HepG2 (cell line): ENCODE data around the gene TF. TPM values are rescaled to one million over a fixed set of nuclear protein-coding genes. Genes with fewer than 3 reads are reported as not detected.

ENCODE experiments used
- ATAC-seq: fragments of 200-7000 bp; cut with Tn5 transposase; 3 replicates; pipeline ENCODE4 v1.9.1; 2020; ENCODE audit warnings: mild to moderate bottlenecking, moderate library complexity
- BruUV-seq: library from RNA; stranded (reverse); fragments of 400-500 nt; replicated peaks from 2 replicates; lab custom pipeline; 2021; lab: Mats Ljungman, UMichigan
- CTCF ChIA-PET: fragments of 300-600 bp; formaldehyde crosslinking; extraction: SDS; loops from one replicate; lab custom pipeline; 2021; ENCODE audit warnings: low total read pairs, inconsistent platforms, low intra/inter-chr PET ratio; lab: Yijun Ruan, JAX
- POLR2A ChIA-PET: fragments of 350-600 bp; sonication (Branson Sonifier 250); formaldehyde crosslinking; loops from one replicate; lab custom pipeline; 2020; ENCODE audit warnings: antibody characterized with exemption, inconsistent platforms; lab: Yijun Ruan, JAX
- DNase-seq: peaks from one replicate; pipeline ENCODE4 v3.0.0-alpha.2; 2015; ENCODE audit warnings: low spot score
- FAIRE-seq: peaks from 3 replicates; lab custom pipeline; 2011; peaks lifted over from hg19 to GRCh38; lab: Jason Lieb, UNC
- H2AFZ ChIP-seq: one replicate; pipeline ENCODE4 v1.6.1; 2011; ENCODE audit warnings: low read length, inconsistent platforms
- H3K27ac ChIP-seq: fragments of 300-600 bp; 3 replicates; pipeline ENCODE4 v1.8.0; 2011; ENCODE audit warnings: mixed run types, mild to moderate bottlenecking, mixed read lengths, low read length, inconsistent platforms; ENCODE audit not compliant: insufficient read depth; ENCODE audit errors: extremely low read length
- H3K27me3 ChIP-seq, 2 experiments: fragments of 200-600 bp in 1 of 2; 2 replicates in 1 of 2; 3 replicates in 1 of 2; pipeline versions ENCODE4 v1.6.0 to v1.8.0; 2011; ENCODE audit warnings: low read length in 2 of 2, mild to moderate bottlenecking in 2 of 2, moderate library complexity in 2 of 2, inconsistent platforms in 1 of 2; ENCODE audit not compliant: insufficient read depth in 2 of 2, control insufficient read depth in 1 of 2
- H3K36me3 ChIP-seq, 2 experiments: fragments of 200-600 bp in 1 of 2; replicated peaks in 1 of 2; 2 replicates in 1 of 2; 3 replicates in 1 of 2; pipeline versions ENCODE4 v1.5.1 to v1.8.0; 2011; ENCODE audit warnings: low read length in 2 of 2, inconsistent platforms in 1 of 2; ENCODE audit not compliant: insufficient read depth in 2 of 2, control insufficient read depth in 1 of 2
- H3K4me1 ChIP-seq: 2 replicates; pipeline ENCODE4 v1.5.1; 2012; ENCODE audit warnings: low read length, inconsistent platforms; ENCODE audit not compliant: insufficient read depth
- H3K4me2 ChIP-seq: 2 replicates; pipeline ENCODE4 v1.6.0; 2011; ENCODE audit warnings: low read depth, low read length, inconsistent platforms
- H3K4me3 ChIP-seq, 3 experiments: fragments of 200-600 bp in 1 of 3; sonication (generic), shearing (Covaris generic) in 1 of 3; replicated peaks in 1 of 3; 2 replicates each; pipeline ENCODE4 v1.5.1; 2011 to 2016; ENCODE audit warnings: low read length in 3 of 3, inconsistent platforms in 2 of 3, low read depth in 2 of 3, mild to moderate bottlenecking in 2 of 3, control low read depth in 1 of 3, mixed read lengths in 1 of 3; ENCODE audit not compliant: insufficient read depth in 1 of 3
- H3K79me2 ChIP-seq: one replicate; pipeline ENCODE4 v1.6.1; 2011; ENCODE audit warnings: low read length, inconsistent platforms; ENCODE audit not compliant: insufficient read depth
- H3K9ac ChIP-seq: 2 replicates; pipeline ENCODE4 v1.6.0; 2011; ENCODE audit warnings: mild to moderate bottlenecking, low read depth, low read length, inconsistent platforms; ENCODE audit not compliant: insufficient read depth
- H3K9me3 ChIP-seq: 2 replicates; pipeline ENCODE4 v1.5.1; 2012; ENCODE audit warnings: mild to moderate bottlenecking, low read length
- H4K20me1 ChIP-seq: 2 replicates; pipeline ENCODE4 v1.6.0; 2011; ENCODE audit warnings: inconsistent platforms, mild to moderate bottlenecking, low read length, moderate library complexity; ENCODE audit not compliant: insufficient read depth
- AGO2 ChIP-seq: fragments of 200-400 bp; formaldehyde crosslinking; optimal IDR thresholded peaks from 2 replicates; pipeline ENCODE3; 2017; ENCODE audit warnings: mild to moderate bottlenecking, low read depth, low read length, moderate library complexity
- CREB1 ChIP-seq, 2 experiments: fragments of 450-650 bp in 1 of 2; IDR thresholded peaks; 2 replicates each; pipeline ENCODE4 v1.6.1; 2016 to 2017; ENCODE audit warnings: control low read depth in 1 of 2, mild to moderate bottlenecking in 1 of 2, missing compliant biosample characterization in 1 of 2, missing genetic modification characterization in 1 of 2
- DR1 ChIP-seq: sonication (generic); formaldehyde crosslinking; IDR thresholded peaks from 2 replicates; pipeline ENCODE4 v1.8.0; 2021; ENCODE audit warnings: mild to moderate bottlenecking, missing genetic modification reagents, inconsistent platforms
- HMG20A ChIP-seq: IDR thresholded peaks from 2 replicates; pipeline ENCODE4 v1.6.1; 2016; ENCODE audit warnings: borderline replicate concordance
- HNRNPK ChIP-seq: fragments of 200-400 bp; formaldehyde crosslinking; IDR thresholded peaks from 2 replicates; pipeline ENCODE4 v1.6.1; 2018; ENCODE audit warnings: low read length, low read depth, moderate library complexity, mild to moderate bottlenecking; ENCODE audit not compliant: poor library complexity, severe bottlenecking
- MED1 ChIP-seq: sonication (generic); formaldehyde crosslinking; IDR thresholded peaks from 2 replicates; pipeline ENCODE4 v1.4.0; 2020; ENCODE audit warnings: missing genetic modification reagents
- NCOA5 ChIP-seq: sonication (generic); formaldehyde crosslinking; IDR thresholded peaks from 2 replicates; pipeline ENCODE4 v1.4.0; 2020; ENCODE audit warnings: missing genetic modification reagents
- NFE2L1 ChIP-seq: sonication (generic); formaldehyde crosslinking; IDR thresholded peaks from 2 replicates; pipeline ENCODE4 v1.4.0; 2020; ENCODE audit warnings: missing genetic modification reagents, mild to moderate bottlenecking, borderline replicate concordance
- NFIC ChIP-seq: IDR thresholded peaks from 2 replicates; pipeline ENCODE4 v1.6.1; 2012; ENCODE audit warnings: mild to moderate bottlenecking, low read length, inconsistent platforms
- NONO ChIP-seq, 2 experiments: fragments of 450-650 bp in 1 of 2; sonication (generic) in 1 of 2; formaldehyde crosslinking in 1 of 2; IDR thresholded peaks in 1 of 2; conservative IDR thresholded peaks in 1 of 2; 2 replicates each; pipeline versions ENCODE4 v1.6.1 to v1.8.0; 2017 to 2022; ENCODE audit warnings: mild to moderate bottlenecking in 1 of 2, missing genetic modification reagents in 1 of 2, moderate library complexity in 1 of 2
- PHF5A ChIP-seq: IDR thresholded peaks from one replicate; pipeline ENCODE4 v1.6.1; 2018; ENCODE audit warnings: low read depth, missing genetic modification reagents; ENCODE audit not compliant: unreplicated experiment
- POLR2AphosphoS5 ChIP-seq: IDR thresholded peaks from 2 replicates; pipeline ENCODE4 v1.6.1; 2012; ENCODE audit warnings: low read depth, low read length
- POLR2G ChIP-seq: fragments of 200-400 bp; formaldehyde crosslinking; IDR thresholded peaks from 2 replicates; pipeline ENCODE4 v1.6.1; 2018; ENCODE audit warnings: mild to moderate bottlenecking, low read depth, low read length, moderate library complexity
- RBFOX2 ChIP-seq: fragments of 200-400 bp; formaldehyde crosslinking; IDR thresholded peaks from 2 replicates; pipeline ENCODE4 v1.6.1; 2017; ENCODE audit warnings: low read depth, mild to moderate bottlenecking, low read length
- RBM22 ChIP-seq: fragments of 200-400 bp; formaldehyde crosslinking; optimal IDR thresholded peaks from 2 replicates; pipeline ENCODE3; 2017; ENCODE audit warnings: mild to moderate bottlenecking, low read length, moderate library complexity
- RFX1 ChIP-seq: fragments of 450-650 bp; IDR thresholded peaks from 2 replicates; pipeline ENCODE4 v1.6.1; 2017
- RNF2 ChIP-seq: fragments of 450-650 bp; conservative IDR thresholded peaks from 2 replicates; pipeline ENCODE4 v1.6.1; 2016; ENCODE audit warnings: low read depth
- TOPORS ChIP-seq: sonication (generic); formaldehyde crosslinking; IDR thresholded peaks from 2 replicates; pipeline ENCODE4 v1.8.0; 2023; ENCODE audit warnings: mild to moderate bottlenecking, missing genetic modification reagents
- ZFYVE20 ChIP-seq: sonication (generic); formaldehyde crosslinking; IDR thresholded peaks from 2 replicates; pipeline ENCODE4 v1.8.0; 2023; ENCODE audit warnings: low read depth, mild to moderate bottlenecking, moderate library complexity, missing genetic modification reagents, borderline replicate concordance
- ZNF205 ChIP-seq: IDR thresholded peaks from 2 replicates; pipeline ENCODE4 v1.6.1; 2018; ENCODE audit warnings: missing biosample characterization, missing genetic modification reagents
- ZNF256 ChIP-seq: sonication (generic); formaldehyde crosslinking; conservative IDR thresholded peaks from 2 replicates; pipeline ENCODE4 v1.4.0; 2020; ENCODE audit warnings: missing genetic modification reagents
- ZNF414 ChIP-seq: sonication (generic); formaldehyde crosslinking; IDR thresholded peaks from 2 replicates; pipeline ENCODE4 v1.5.0; 2020; ENCODE audit warnings: missing genetic modification reagents
- ZNF775 ChIP-seq: sonication (generic); formaldehyde crosslinking; IDR thresholded peaks from 2 replicates; pipeline ENCODE4 v1.4.0; 2020; ENCODE audit warnings: missing genetic modification reagents, mild to moderate bottlenecking, moderate library complexity, borderline replicate concordance
- ZSCAN20 ChIP-seq: sonication (generic); formaldehyde crosslinking; IDR thresholded peaks from 2 replicates; pipeline ENCODE4 v1.4.0; 2020; ENCODE audit warnings: missing genetic modification reagents, mild to moderate bottlenecking, borderline replicate concordance
- WGBS: methylation state at CpG from one replicate; pipeline ENCODE4 v1.1.6; 2017; ENCODE audit warnings: low lambda C conversion rate; 5-methylcytosine and 5-hydroxymethylcytosine counted together
- in situ Hi-C: cut with HindIII; loops from 2 replicates; pipeline ENCODE4 v1.10.0; 2017; ENCODE audit warnings: low pct_unique_long_range_greater_than_20kb; ENCODE audit not compliant: extremely low pct_ligation_motif_present
- intact Hi-C: fragments of 100-400 bp; cut with micrococcal nuclease; formaldehyde crosslinking; loops from one replicate; pipeline ENCODE4 v1.10.0; 2022; ENCODE audit not compliant: unreplicated experiment
- polyA plus RNA-seq, 8 experiments: library from polyadenylated mRNA; depleted of rRNA in 3 of 8; stranded (reverse) in 7 of 8; unstranded in 1 of 8; fragments of >200 nt; fragmentation: Illumina TruSeq in 4 of 8; extraction: Trizol in 4 of 8; gene quantifications; 2 replicates each; pipeline versions ENCODE4 v1.2.1 to v1.2.3, GENCODE V29; 2011 to 2016; ENCODE audit warnings: low read depth in 4 of 8, missing spikeins in 1 of 8, mixed read lengths in 1 of 8; ENCODE audit not compliant: insufficient read depth in 1 of 8
- total RNA-seq, 5 experiments: library from RNA; depleted of rRNA; stranded (reverse); fragments of >200 nt; fragmentation: Illumina TruSeq; extraction: Trizol; gene quantifications; 2 replicates each; pipeline ENCODE4 v1.2.3, GENCODE V29; 2016; ENCODE audit warnings: low read depth in 1 of 5

TF gene
- total and polyA plus RNA-seq, 2 of the 13 experiments (the other 11 are each of a cell fraction or from before 2014, with no cell fraction given), result 10,074 to 11,821 TPM

- TF ChIP-seq HNRNPK, result no peak
- TF ChIP-seq ZSCAN20 (CRISPR knock-in tag), result no peak
- peak; percentile 63 for TF ChIP-seq RBM22
- no peak for TF ChIP-seq NFE2L1 (CRISPR knock-in tag)
- no peak for TF ChIP-seq NCOA5
- TF ChIP-seq RNF2, result no peak
- TF ChIP-seq NONO (IDR thresholded peaks at IDR 0.05), result no peak
- TF ChIP-seq NONO (CRISPR knock-in tag; conservative IDR thresholded peaks at IDR 0.05), result peak; percentile 67
- no peak for TF ChIP-seq DR1 (CRISPR knock-in tag)
- no peak for TF ChIP-seq MED1 (CRISPR knock-in tag)
- no peak for TF ChIP-seq PHF5A (CRISPR knock-in tag)
Observed at GRCh38 chr3:133777807-133778568, 31.8 kb downstream of the TF start (continued).

DNA sequence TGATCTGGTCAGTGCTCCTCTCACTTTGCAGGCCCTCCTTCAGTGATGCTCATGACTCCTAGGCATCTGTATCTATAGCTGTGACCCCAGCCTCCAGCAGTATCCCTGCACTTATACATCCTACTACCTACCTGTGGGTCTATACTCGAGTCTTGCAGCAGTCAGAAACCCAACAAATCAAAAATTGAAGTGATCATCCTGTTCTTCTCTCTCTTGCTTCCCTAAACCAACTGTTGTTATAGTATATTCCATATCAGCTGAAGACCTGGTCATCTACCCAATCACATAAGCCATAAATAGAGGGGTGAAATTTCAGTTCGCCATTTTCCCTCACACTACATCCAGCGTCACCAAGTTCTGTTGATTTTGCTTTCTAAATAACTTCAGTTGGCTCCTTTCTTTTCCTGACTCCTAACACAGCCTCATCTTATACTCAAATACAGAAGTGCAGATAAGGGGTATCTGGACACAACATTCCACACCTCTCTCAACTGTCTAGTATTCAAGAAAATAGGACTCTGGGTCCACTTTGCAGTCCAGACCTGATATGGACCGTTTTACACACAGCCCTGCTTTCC lies 33.5 kb downstream of the TF start:
- H2AFZ ChIP-seq, result no peak overlapping the region
- intact Hi-C loops, result no loop called here
- no peak overlapping the region for H3K9ac ChIP-seq
- ChIA-PET CTCF (no interaction called here), POLR2A (interaction anchor here (1.1 to 1.7 kb wide), 2 partner anchors 76 to 116 kb away, joined by 3 read pairs; no protein-coding TSS in a partner anchor)
- H3K27ac ChIP-seq, result no peak overlapping the region
- H3K36me3 ChIP-seq, result peaks cover 24 to 36% of the 10 kb centered on the region in 2 experiments
- WGBS, result 53% methylated on average over 4 of the region's 4 CpGs
- H3K4me2 ChIP-seq, result no peak overlapping the region
- no peaks in the 10 kb centered on the region for H3K4me1 ChIP-seq
- no peaks in the 10 kb centered on the region for H3K79me2 ChIP-seq
- ATAC-seq (peak; percentile 25), FAIRE-seq (no peak), DNase-seq (no peak)
- in situ Hi-C loops, result no loop called here
- H3K4me3 ChIP-seq, result no peak overlapping the region
- H3K9me3 ChIP-seq, result no peaks in the 10 kb centered on the region
- H4K20me1 ChIP-seq, result peaks cover 30% of the 10 kb centered on the region
- no peak for TF ChIP-seq HMG20A (CRISPR knock-in tag)
- TF ChIP-seq PHF5A (CRISPR knock-in tag), result peak; percentile 23
- no peak for TF ChIP-seq RFX1
- no peak for TF ChIP-seq ZNF205
- TF ChIP-seq ZFYVE20 (CRISPR knock-in tag), result no peak
- TF ChIP-seq CREB1 (IDR thresholded peaks at IDR 0.05), result no peak
- 0 out of 2 replicates have a peak, but pooled peaks have one; percentile 7 for TF ChIP-seq CREB1 (CRISPR knock-in tag; IDR thresholded peaks at IDR 0.05)
- TF ChIP-seq NFIC, result peak; percentile 34; the same call in 1 of the 2 replicates
- TF ChIP-seq POLR2AphosphoS5, result peak; percentile 73
- no peak for TF ChIP-seq ZNF256 (CRISPR knock-in tag)
- peak; percentile 44; the same call in 1 of the 2 replicates for TF ChIP-seq RBFOX2
- no peak for TF ChIP-seq ZNF414 (CRISPR knock-in tag)
- TF ChIP-seq TOPORS (CRISPR knock-in tag), result no peak; the same call in 1 of the 2 replicates
- TF ChIP-seq POLR2G, result peak; percentile 67
- peak; percentile 41 for TF ChIP-seq AGO2
- 0 out of 2 replicates have a peak, but pooled peaks have one; percentile 61 for TF ChIP-seq ZNF775
- peak; percentile 96 for TF ChIP-seq RBM22
- no peaks in the 10 kb centered on the region for H3K27me3 ChIP-seq
- BruUV-seq, result no TSS peak
